HG03108 (cell line): ENCODE data around the gene KCNH8.

Experiments used
- ATAC-seq: cut with Tn5 transposase; IDR thresholded peaks from one replicate; pipeline ENCODE4 v1.9.1; 2021; ENCODE audit warnings: moderate library complexity; ENCODE audit not compliant: unreplicated experiment

KCNH8 gene

DNA sequence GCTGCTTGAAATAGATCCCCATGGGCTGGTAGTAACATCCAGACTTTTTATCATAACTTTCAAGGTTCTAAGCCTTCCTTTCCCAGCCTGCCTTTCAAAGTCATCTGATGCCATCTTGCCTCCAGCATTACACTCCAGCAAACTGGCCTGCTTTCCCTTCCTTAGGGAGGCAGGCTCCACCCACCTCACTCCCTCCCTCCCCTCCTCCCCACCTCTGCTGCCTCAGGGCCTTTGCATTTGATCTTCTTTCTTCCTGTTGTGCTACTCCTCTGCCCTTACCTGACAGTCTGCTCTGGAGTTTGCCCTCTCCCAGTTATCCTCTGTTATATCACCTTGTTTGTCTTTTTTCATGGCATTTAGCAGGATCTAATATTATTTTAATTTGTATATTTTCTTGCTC lies 319.5 kb downstream of the KCNH8 start:
- no peak for ATAC-seq

DNA sequence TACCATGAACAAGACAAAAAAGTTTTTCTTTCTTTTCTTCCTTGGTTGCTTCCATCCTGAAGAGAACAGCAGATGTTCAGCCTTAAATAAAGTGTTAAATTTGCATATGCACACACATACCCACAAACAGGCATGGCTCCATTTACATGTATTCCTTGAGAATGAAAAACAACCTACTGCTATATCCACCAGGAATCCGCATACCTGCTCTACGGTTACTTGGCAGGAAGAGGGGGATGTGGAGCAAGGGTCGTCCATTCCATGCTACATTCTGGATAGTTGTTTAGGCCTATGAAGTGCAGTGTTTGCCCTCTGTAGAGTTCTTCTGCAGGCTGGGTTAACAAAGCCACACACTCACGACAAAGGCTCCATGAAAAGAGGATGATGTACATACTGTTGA lies 322.8 kb downstream of the KCNH8 start:
- no peak for ATAC-seq

DNA sequence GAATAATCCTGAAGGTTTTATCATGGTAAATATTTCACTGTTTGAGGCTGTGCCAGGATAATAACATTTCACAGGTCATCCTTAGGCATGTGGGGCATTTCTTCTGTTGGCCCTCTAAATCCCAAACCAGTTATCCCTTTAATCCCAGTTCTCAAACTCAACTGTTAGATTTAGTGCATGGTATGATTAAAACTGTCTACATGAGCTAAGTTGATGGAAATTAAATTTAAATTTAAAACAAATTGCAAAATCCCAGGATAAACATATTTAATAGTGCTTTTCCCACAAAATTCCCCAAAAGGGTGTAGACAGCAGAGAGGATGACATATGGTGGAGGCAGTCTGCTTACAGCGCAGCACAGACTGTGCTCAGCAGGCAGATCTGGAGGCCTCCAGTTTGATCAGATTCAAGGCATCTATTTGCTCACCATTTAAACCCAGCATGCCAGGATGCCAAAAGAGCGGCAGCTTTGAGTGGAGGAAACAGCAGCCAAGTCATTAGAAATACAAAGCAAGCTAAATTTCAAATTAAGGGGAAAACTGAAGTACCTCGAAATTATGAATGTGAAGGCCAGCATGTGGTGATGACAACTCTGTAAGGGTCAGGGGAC lies 325.8 kb downstream of the KCNH8 start:
- ATAC-seq, result no peak

DNA sequence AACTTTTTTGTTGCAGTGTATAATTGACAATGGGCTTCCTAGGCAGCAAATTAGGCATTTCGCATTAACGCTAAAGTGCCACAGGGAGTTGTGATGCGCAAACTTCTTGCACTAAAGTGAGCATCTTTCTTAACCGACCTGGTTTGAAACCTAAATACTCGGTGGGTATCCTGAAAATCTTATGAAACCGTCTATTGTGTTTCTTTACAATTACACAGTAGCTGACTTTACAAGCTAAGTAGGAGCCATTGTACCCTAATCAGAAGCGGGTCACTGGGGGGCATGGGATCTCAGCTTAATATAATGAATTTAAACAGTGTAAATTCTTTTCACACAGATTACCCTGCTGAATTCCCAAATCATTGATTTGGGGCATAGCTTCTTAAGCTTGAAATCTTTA lies 328.0 kb downstream of the KCNH8 start:
- ATAC-seq, result no peak

DNA sequence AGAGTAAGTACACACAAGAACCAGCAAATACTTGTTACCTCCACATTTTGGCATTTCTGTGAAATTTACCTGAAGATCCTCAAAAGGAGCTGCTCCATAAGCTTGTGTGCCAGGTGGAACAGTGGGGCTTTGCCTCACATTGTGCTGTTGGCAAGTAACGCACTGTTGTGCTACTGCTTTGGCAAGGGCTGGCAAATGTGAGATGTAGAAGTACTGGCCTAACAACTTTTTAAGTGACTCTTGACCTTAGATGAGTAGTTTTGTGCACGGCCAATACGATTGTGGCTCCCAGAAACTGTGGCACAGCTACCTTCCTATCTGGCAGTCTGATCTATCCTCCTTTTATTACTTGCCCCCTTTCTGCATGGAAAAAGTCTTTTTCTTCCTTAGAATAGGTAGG lies 337.0 kb downstream of the KCNH8 start:
- ATAC-seq, result no peak

DNA sequence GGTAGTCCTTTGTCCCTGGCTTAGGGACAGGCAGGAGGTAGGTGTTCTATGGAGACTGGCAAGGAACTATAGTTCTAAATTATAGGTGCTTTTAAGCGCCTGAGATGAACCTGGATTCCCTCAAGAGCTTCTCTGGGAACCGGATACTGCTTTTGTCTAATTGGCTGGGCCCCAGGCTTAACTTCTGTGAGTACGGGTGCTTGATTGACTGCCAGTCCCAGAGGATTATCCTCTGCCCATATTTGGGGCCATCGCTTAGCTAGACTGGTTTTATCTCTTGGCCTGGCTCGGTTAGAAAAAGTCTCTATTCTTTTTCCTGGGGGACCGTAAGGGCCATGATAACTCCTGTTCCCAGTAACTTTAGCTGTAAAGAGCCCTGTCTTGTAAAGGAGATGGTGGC lies 339.1 kb downstream of the KCNH8 start:
- ATAC-seq, result no peak

DNA sequence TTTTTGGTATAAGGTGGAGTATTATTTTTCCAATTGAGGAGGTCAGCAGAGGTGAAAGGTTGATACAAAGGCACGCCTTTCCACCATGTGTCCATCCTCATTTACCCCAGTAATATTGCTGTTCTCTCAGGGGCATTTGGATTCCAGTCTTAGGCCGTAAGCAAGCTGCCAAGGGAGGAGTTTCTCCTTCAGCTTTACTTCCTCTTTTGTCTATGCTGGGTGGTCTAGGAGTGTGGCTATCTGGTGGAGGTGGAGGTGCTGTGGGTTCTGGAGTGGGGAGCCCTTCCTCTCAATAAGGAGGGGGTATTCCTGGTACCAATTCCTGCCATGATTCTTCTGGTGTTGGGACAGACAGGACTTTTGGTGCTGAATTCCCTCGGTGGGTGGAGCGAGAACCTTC lies 340.6 kb downstream of the KCNH8 start:
- ATAC-seq, result no peak

DNA sequence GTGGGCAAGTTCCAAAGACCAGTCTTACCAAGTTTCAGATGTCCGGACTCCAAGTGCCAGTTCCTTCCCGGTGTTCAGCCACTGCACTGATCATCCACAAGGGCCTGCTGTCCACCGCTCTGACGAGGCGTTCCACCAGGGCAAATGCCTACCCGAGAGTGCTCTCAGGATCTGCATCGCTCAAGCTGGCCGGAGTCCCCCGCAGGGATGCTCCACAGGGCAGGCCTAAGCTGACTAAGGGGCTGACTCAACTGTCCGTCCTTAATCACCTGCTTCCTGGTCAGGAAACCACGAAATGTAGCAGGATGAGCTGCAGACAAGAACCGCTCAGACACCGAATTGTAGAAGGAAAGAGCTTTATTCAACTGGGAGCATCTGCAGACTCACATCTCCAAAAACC lies 341.6 kb downstream of the KCNH8 start:
- ATAC-seq, result no peak

DNA sequence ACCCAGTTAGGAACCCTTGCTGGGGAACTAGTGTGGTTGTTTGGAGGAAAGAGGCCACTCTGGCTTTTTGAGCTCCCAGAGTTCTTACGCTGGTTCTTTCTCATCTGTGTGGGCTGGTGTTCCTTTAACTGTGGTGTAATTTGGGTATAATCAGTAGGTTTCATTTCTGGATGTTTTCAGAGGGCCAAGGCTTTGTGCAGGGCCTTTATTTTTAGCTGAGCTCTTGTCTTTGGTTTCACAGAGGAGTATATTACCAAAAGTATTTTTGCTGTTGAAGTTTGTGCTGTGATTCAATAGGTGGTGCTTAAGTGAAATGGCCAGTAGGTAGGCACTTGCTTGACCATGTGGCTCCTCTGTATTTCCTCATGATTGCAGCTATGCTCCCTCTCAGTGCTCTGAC lies 357.9 kb downstream of the KCNH8 start:
- ATAC-seq, result no peak

DNA sequence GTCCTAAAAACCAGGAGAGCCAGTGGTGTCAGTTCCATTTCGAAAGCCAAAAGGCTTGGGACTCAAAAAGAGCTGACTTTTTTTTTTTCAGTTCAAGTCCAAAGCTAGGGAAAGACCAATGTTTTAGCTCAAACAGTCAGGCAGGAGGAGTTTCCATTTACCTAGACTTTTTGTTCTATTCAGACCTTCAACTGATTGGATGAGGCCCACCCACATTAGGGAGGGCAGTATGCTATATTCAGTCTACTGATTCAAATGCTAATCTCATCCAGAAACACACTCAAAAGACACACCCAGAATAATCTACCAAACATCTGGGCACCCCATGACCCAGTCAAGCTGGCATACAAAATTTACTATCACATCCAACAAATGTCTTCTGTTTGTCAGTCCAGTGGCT lies 374.0 kb downstream of the KCNH8 start:
- no peak for ATAC-seq

DNA sequence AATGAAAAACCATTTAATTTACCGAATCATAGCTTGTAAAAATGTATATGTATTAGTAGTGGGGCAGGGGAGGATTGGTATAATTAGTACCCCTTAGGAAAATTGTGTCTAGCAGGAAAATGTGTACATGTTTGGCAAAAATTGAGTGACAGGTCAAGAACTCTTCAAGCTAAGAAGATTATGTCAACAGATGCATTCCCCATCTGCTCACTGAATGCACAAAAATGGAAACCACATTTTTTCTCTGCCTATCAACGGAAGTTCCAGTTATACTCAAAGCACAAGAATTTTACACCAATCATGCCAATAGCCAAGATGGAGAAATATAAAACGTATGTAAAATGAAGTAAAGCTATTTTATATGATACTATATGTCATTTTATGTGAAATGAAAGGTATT lies 377.8 kb downstream of the KCNH8 start:
- no peak for ATAC-seq

DNA sequence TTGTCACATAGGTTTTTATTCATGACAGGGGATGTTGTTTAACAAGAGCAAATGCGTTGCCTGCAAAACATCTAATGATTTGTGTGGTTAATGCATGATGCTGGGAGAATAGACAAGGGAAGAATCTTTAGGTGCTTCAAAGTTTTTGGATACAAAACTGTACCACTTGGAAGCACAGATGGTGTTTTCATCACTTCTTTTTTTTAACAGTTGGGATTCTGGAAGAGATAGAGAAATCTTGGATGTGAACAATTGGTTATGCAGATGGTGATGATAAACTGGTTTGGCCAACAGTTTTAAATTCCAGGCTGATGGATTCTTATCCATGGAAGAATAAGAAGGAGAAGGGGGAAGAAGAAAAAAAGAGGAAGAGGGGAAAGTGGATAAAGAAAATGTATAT lies 379.4 kb downstream of the KCNH8 start:
- no peak for ATAC-seq

DNA sequence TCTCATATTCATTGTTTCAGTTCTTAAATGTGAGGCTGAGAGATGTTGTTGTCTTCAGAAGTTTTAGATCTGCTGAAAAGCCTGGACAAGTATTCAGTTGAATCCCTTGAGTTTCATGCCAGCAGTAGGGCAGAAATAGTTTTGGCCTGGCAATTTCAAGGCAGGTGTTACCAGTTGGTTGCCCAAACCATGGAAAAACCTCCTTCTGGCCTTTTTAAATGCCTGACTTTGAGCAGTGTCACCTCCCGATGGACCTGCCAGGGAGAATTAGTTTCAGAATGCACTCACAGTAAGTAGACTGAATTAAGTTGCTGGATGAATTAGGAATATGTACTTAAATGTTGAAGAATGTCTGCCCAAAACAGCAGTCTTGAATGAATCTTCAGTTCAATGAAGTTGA lies 383.1 kb downstream of the KCNH8 start:
- no peak for ATAC-seq

DNA sequence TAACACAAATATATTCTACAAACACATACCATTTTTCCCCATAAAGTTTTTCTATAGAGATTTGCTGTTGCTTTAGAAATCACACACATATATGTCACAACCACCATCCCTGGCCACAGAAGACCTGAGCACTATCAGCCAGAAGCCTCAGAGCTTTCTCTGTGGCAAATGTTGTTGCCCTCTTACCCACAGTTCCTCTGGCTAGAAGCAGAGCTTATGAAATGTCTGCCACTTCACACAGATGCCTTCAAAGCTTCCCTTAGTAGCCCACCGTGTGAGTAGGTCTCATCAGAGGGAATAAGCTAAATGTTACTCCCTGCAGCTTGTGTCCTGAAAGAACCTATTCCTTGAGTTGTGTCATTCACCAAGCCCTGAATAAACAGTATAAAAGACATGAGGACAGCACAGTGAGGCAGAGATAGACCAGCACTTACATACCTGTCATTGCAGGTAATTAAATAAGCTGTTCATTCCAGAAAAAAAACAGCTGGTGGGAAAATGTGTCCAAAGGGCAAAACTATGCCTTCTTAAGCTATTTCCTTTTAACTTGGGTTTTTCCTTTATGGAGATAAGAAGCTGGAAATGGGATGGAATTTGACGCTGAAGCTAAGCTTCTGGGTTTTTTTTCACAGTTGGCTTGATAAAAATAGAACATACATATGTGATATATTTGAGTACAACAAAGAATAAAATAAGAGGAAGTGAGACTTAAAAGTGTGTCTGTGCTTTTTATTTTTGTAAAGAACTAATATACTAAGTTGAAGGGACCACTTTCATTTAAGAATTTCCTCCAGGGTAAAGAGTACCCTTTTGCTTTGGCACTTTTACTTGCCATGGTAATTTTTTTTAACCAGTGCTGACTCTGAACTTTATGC lies 391.4 kb downstream of the KCNH8 start:
- ATAC-seq, result peak; percentile 62

DNA sequence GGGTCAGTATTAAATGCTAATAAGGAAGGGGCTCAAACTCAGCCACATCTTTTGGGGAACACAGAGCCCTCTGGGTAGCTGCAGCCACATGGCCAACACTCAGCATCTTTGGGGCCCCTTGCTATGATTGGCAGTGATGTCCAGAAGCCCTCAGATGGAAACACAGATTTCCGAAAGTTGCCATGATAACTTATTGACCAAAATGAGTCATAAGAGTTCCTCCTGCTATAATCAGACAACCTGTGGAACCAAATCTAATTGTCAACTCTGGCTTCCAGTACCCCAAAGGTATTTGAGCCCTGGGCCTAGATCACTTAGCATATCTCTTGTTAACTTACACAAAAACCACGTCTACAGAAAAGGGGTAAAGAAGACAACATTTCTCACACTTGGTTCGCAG lies 392.2 kb downstream of the KCNH8 start:
- ATAC-seq, result peak; percentile 32

DNA sequence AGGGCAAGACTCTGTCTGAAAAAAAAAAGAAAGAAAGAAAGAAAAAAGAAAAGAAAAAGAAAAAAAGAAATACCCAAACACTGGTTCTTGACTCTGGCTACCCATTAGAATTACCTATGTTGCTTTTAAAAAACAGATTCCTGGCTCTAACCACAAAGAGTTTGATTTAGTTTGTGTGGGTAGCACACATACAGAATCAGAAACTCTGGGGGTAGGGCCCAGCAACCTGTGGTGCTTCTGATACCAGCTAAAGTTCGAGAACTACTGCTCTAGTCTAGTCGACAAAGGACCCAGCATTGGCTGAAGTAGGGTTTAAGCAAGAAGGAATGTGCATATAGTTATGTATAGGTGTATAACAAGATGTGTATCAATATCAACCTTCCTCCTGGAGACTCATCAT lies 393.0 kb downstream of the KCNH8 start:
- no peak for ATAC-seq

DNA sequence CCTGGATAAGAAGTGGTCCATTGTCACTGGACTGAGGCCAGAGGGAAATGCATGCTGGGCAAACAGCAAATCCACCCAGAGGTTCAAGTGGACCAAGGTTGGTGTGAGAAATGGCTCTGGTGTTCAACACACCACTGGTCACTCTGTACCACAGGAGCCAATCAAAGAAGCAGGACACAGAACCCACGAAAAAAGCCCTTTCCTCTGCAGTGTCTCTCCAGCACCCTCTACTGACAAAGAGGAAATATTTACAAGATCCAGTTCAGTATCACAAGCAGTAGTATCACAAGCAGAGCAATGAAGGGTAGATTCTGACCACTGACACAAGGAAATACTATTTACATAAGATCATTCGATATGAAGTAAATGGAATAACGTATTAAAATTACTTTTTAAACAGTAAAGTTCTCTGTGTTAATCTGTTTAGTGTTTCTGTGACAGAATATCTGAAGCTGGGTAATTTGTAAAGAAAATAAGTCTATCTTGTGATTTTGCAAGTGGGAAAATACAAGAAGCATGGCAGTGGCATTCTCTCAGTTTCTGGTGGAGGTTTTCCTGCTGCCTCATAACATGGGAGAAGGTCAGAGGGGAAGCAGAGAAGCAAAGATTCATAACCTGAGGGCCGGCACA lies 395.0 kb downstream of the KCNH8 start:
- ATAC-seq, result peak; percentile 36

DNA sequence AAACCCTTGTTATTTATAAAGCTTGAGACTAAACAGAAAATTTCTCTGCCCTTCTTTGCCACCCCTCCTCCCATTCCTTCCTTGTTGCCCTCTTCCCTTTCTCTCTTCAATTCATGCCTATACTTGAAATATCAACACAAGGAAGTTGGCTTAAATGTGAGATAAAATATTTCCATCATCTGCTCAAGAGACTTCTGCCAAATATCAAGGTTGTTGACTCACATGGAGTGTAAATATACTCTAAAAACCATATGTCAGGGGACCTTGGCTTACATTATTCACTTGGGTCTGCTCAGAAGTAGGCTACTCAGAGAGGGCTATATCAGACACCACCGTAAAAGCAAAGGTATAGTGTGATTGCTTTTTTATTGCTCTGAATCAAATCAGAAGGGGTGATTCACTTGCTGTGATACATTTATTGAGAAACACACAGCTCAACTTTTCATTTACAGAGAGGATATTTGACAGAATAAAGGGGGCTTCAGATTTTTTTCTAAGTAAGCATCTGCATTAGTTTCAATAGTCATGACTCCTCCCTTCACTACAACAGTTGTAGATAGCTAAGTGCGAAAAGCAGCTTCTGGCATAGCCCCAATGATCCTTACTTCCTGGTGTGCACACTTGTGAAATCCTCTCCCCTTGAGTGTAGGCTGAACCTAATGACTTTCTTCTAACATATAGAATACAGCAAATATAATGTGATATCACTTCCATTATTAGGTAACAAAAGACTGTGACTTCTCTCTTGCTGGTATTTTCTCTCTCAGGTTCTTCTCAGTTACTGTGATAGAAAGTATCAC lies 399.6 kb downstream of the KCNH8 start:
- ATAC-seq, result no peak

DNA sequence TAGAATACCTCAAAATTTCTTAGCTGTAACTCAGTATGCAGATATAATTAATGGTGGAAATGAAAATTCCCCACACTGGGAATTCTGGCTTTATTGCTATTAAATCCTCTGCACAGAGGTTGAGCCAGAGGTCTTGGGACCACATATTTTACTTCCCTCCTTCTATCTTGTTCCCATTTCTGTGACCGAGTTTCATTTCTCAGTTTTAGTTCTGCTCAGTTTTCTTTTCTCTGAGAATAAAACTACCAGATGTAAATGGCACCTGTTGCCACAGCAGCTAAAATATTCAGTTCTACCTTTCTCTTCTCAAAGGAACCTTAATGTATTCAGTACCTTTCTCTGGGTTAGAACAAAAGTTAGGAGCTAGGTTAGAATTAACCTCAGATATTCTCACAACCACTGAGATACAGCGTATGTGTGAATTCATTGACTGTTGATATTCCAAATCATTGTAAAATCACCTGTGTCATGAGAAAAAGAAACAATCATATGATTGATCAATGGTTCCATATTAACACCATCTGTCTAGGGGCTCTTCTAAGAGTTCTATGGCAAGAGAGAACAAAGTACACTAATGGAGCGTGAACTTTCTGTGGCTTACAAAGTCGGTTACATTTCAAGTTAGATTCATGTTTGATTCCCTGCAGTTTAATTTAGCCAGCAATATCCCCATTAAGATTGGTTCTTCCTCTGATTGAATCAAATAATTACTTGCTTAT lies 411.6 kb downstream of the KCNH8 start:
- peak; percentile 97 for ATAC-seq

DNA sequence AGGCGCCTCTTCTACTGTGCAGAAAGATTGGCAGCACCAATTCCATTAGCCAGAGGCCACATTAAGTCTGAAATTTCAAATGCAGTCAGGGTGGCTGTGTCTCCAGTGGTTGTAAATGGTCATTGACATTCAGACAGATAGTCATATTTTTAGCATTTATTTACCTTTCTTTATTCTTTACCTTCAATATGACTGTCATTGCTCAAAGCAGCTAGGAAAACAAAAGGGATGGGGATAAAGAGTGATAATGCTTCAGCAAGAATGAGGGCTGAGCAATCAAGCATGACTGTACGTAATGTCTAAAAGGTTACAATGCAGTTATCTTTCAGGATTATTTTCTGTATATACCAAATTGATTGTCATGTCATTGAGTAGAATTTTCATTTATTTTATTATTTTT lies 425.3 kb downstream of the KCNH8 start:
- ATAC-seq, result no peak

DNA sequence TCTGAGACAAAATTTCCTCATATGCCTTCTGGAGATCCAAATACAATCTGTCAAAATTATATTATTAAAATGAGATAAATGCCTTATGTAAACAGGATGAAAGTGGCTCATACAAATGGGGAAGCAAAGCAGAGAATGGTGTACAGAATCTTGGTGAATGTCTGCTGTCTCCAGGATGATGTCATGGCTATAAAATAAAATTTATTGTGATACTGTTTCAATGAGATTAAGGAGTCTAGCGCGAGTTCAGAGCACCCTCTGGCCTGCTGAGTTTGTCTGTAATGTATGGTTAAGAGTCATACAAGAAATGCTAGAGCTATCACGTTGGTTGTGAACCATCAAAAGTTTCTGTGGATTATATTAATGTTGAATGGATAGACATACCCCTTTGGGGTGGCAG lies 426.0 kb downstream of the KCNH8 start:
- no peak for ATAC-seq
